ENCODE results near the gene RNF157.
A peak's percentile ranks its signal among the peaks of the same experiment; 100 is the strongest.

RNF157 gene

GRCh38 chr17:76265624-76266243, 25.4 kb upstream of the RNF157 start:
- no peak for TF ChIP-seq CTCF (IDR thresholded peaks at IDR 0.05; ENCODE audit: control insufficient read depth, insufficient read depth, low read depth, low read length, missing control alignments)
- no peak for DNase-seq (ENCODE audit: low read depth)
- H3K4me3 ChIP-seq (ENCODE audit: control insufficient read depth, low read depth, low read length) = peak overlapping the region; percentile 75

DNA sequence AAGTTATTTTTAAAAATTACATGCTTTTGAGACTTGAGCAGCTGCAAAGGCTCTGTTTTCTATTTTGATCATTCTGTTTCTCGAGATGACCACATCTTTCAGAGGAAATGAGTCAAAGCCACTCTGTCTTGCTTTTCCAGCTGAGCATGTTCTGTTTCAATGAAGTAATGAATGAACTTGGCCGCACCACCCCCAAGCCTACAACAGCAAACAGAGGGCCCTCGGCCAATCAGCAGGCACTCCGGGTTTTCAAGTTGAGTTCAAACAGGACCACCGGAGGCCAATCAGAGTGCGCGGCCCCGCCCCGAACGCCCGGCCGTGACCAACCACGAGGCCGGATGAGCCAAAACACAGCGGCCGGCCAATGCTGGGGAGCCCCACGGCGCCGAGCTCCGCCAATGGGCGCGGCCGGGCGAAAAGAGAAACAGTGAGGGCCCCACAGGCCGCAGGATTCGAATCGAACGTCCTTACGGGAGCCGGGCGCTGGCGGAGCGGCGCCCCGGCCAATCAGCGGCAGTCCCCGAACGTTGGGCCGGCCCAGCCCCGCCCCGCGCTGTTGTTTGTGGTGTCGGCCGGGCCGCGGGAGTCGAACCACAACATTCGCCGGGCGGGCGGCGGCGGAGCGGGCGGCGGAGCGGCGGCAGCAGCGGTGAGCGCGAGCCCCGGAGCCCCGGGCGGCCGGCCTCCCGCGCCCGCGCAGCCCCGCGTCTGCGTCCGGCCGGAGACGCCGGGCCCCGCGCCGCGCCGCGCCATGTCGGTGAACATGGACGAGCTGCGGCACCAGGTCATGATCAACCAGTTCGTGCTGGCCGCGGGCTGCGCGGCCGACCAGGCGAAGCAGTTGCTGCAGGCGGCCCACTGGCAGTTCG, 24.7 kb upstream of the RNF157 start, which contains the start of gene UBALD2:
UBALD2 (plus strand) TSS at position 594 of the 869 bp plus-strand sequence; CDS start at position 752, 158 bp downstream.
- DNase-seq (ENCODE audit: low read depth) = peak; percentile 99
- TF ChIP-seq CTCF (IDR thresholded peaks at IDR 0.05; ENCODE audit: control insufficient read depth, insufficient read depth, low read depth, low read length, missing control alignments) = no peak
- H3K4me3 ChIP-seq (ENCODE audit: control insufficient read depth, low read depth, low read length) = peak within 1 kb of the TSS; percentile 75

GRCh38 chr17:76264425-76264754, 24.1 kb upstream of the RNF157 start:
- H3K4me3 ChIP-seq (ENCODE audit: control insufficient read depth, low read depth, low read length) = peak overlapping the region; percentile 36
- no peak for DNase-seq (ENCODE audit: low read depth)
- no peak for TF ChIP-seq CTCF (IDR thresholded peaks at IDR 0.05; ENCODE audit: control insufficient read depth, insufficient read depth, low read depth, low read length, missing control alignments)

- TF ChIP-seq CTCF (IDR thresholded peaks at IDR 0.05; ENCODE audit: control insufficient read depth, insufficient read depth, low read depth, low read length, missing control alignments) = no peak
- no peak overlapping the region for H3K4me3 ChIP-seq (ENCODE audit: control insufficient read depth, low read depth, low read length)
- DNase-seq (ENCODE audit: low read depth) = no peak
These were observed 23.6 kb upstream of the RNF157 start for GRCh38 chr17:76263896-76264295.

DNA sequence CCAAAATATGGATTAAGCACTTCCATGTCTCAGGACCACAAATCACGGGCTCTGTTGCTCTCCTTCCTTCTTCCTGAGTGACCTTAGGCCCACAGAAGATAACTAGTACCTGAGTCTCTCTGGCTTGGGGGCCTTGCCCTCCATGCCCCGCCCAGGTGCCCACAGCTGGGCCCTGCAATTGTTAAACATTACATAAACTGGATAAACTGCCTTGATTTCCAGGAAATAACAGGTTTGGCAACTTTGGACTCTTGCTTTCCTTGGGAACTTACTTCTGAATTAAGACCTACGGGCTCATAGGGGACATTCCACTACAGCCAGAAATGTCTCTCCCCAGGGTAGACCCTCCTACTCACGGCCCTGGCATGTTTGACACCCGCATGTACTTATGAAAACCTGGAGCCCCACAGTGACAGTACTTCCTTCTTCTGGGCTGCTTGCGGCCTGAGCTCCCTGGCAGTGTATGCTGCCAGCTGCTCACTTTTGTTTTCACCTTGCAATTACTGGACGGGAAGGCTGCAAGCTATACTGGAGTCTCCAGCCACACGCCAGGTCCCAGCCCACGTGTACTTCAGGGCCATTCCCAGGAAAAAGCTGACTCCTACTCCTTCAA, 22.5 kb upstream of the RNF157 start:
- H3K4me3 ChIP-seq (ENCODE audit: control insufficient read depth, low read depth, low read length) = no peak overlapping the region
- DNase-seq (ENCODE audit: low read depth) = no peak

More for the DNA sequence above, 22.5 kb upstream of the RNF157 start:
- TF ChIP-seq CTCF (IDR thresholded peaks at IDR 0.05; ENCODE audit: control insufficient read depth, insufficient read depth, low read depth, low read length, missing control alignments) = no peak
